ENCODE measurements around the gene TBC1D9.

DNA sequence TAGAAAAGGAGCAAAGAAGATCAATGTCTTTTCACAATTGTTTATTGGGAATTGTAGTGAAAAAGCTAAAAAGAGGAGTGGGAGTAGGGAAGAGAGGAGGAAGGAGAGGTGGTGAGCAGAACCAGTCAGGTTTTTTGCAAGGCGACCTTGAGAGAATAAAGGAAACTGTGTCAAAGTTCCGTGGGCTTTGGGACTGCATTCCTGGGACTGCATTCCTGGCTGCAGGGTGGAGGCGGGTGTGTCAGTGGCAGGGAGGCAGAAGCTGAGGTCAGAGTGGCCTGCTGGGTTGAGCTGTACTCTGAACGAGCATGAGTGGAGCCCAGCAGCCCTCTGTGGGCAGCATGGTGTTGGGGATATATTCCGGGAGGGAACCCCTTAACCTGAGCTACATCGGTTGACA lies 120.6 kb downstream of the TBC1D9 start:
- no peak for TF ChIP-seq POLR2AphosphoS5 (IDR thresholded peaks at IDR 0.05; ENCODE audit: borderline replicate concordance, low read depth, low read length)
- no peak for TF ChIP-seq EZH2 (IDR thresholded peaks at IDR 0.05)
- TF ChIP-seq FOXP2 (optimal IDR thresholded peaks at IDR 0.05; ENCODE audit: control extremely low read depth, extremely low read length, insufficient read depth) = no peak
